ENCODE data around the gene WNT8A.

The WNT8A gene

GRCh38 chr5:138082033-138082432 is 1.8 kb upstream of the WNT8A start:
- Mint-ChIP-seq H3K4me3 (no peak overlapping the region), H3K27me3 (ENCODE audit: low read depth, poor library complexity) (no peaks in the 10 kb centered on the region), H3K9me3 (no peaks in the 10 kb centered on the region), H3K27ac (no peak overlapping the region), H3K4me1 (peaks cover 21% of the 10 kb centered on the region), H3K36me3 (ENCODE audit: low read depth) (no peaks in the 10 kb centered on the region)
- DNase-seq, result no peak
- TF ChIP-seq CTCF (IDR thresholded peaks at IDR 0.05), result peak; percentile 8

- Mint-ChIP-seq H3K27me3 (ENCODE audit: low read depth, poor library complexity) (no peaks in the 10 kb centered on the region), H3K36me3 (ENCODE audit: low read depth) (no peaks in the 10 kb centered on the region), H3K4me1 (peaks cover 28% of the 10 kb centered on the region), H3K9me3 (no peaks in the 10 kb centered on the region), H3K4me3 (no peak overlapping the region), H3K27ac (no peak overlapping the region)
- DNase-seq, result no peak
- no peak for TF ChIP-seq CTCF (IDR thresholded peaks at IDR 0.05)
Measured at GRCh38 chr5:138091685-138092084, 7.9 kb downstream of the WNT8A start.

GRCh38 chr5:138092301-138092700 is 8.5 kb downstream of the WNT8A start:
- H3K27me3 Mint-ChIP-seq (ENCODE audit: low read depth, poor library complexity), result no peaks in the 10 kb centered on the region
- H3K4me1 Mint-ChIP-seq, result peaks cover 28% of the 10 kb centered on the region

GRCh38 chr5:138093036-138093435 is 9.2 kb downstream of the WNT8A start:
- no peaks in the 10 kb centered on the region for H3K9me3 Mint-ChIP-seq
- peaks cover 28% of the 10 kb centered on the region for H3K4me1 Mint-ChIP-seq
- DNase-seq, result no peak
- H3K36me3 Mint-ChIP-seq (ENCODE audit: low read depth), result no peaks in the 10 kb centered on the region
- H3K27ac Mint-ChIP-seq, result no peak overlapping the region
- no peak for TF ChIP-seq CTCF (IDR thresholded peaks at IDR 0.05)
- H3K4me3 Mint-ChIP-seq, result no peak overlapping the region
- no peaks in the 10 kb centered on the region for H3K27me3 Mint-ChIP-seq (ENCODE audit: low read depth, poor library complexity)

More at GRCh38 chr5:138092301-138092700, 8.5 kb downstream of the WNT8A start:
- Mint-ChIP-seq H3K36me3 (ENCODE audit: low read depth) (no peaks in the 10 kb centered on the region), H3K4me3 (no peak overlapping the region), H3K9me3 (no peaks in the 10 kb centered on the region), H3K27ac (no peak overlapping the region)
- TF ChIP-seq CTCF (IDR thresholded peaks at IDR 0.05), result no peak
- no peak for DNase-seq

GRCh38 chr5:138095100-138095907 is 11.5 kb downstream of the WNT8A start:
- no peaks in the 10 kb centered on the region for H3K9me3 Mint-ChIP-seq
- DNase-seq, result no peak
- peaks cover 28% of the 10 kb centered on the region for H3K4me1 Mint-ChIP-seq
- no peaks in the 10 kb centered on the region for H3K36me3 Mint-ChIP-seq (ENCODE audit: low read depth)
- no peak overlapping the region for H3K4me3 Mint-ChIP-seq
- no peaks in the 10 kb centered on the region for H3K27me3 Mint-ChIP-seq (ENCODE audit: low read depth, poor library complexity)
- H3K27ac Mint-ChIP-seq, result peak overlapping the region; percentile 33
- no peak for TF ChIP-seq CTCF (IDR thresholded peaks at IDR 0.05)

- DNase-seq, result no peak
- H3K36me3 Mint-ChIP-seq (ENCODE audit: low read depth), result no peaks in the 10 kb centered on the region
- H3K4me3 Mint-ChIP-seq, result no peak overlapping the region
- TF ChIP-seq CTCF (IDR thresholded peaks at IDR 0.05), result no peak
- no peaks in the 10 kb centered on the region for H3K9me3 Mint-ChIP-seq
- H3K27ac Mint-ChIP-seq, result no peak overlapping the region
- peaks cover 28% of the 10 kb centered on the region for H3K4me1 Mint-ChIP-seq
- H3K27me3 Mint-ChIP-seq (ENCODE audit: low read depth, poor library complexity), result no peaks in the 10 kb centered on the region
Measured at GRCh38 chr5:138096363-138096762, 12.5 kb downstream of the WNT8A start.

All from nephron progenitor cell (in vitro differentiated cells).